Erythroblast (primary cell): ENCODE results near the gene SERPING1.

ENCODE experiments used
- GATA1 ChIP-seq: IDR thresholded peaks from 2 replicates; pipeline ENCODE4 v1.6.1; 2011; ENCODE audit warnings: low read depth, mild to moderate bottlenecking, control low read depth, low read length, moderate library complexity
- POLR2A ChIP-seq: IDR thresholded peaks from 2 replicates; pipeline ENCODE4 v1.6.1; 2011; ENCODE audit warnings: mild to moderate bottlenecking, low read length

- TF ChIP-seq POLR2A: no peak
- no peak for TF ChIP-seq GATA1
These were observed 60.5 kb downstream of the SERPING1 start for GRCh38 chr11:57658023-57658361.
